WTC11 (cell line): ENCODE results near the gene RASD1.

Source experiments
- MYBL2 ChIP-seq: sonication (generic); formaldehyde crosslinking; IDR thresholded peaks from 2 replicates; pipeline ENCODE4 v1.8.1; 2023; ENCODE audit warnings: mild to moderate bottlenecking, moderate library complexity, missing genetic modification reagents
- NR1H2 ChIP-seq: sonication (generic); formaldehyde crosslinking; IDR thresholded peaks from 2 replicates; pipeline ENCODE4 v1.9.0; 2021; ENCODE audit warnings: mild to moderate bottlenecking, moderate library complexity, missing genetic modification reagents
- NR2C2 ChIP-seq: sonication (generic); formaldehyde crosslinking; IDR thresholded peaks from 2 replicates; pipeline ENCODE4 v1.8.0; 2022; ENCODE audit warnings: mild to moderate bottlenecking, missing genetic modification reagents
- TF ChIP-seq, protein P1 (sequence below): fragments of 200-600 bp; IDR thresholded peaks from 2 replicates; pipeline ENCODE4 v1.8.0; 2022; ENCODE audit warnings: antibody characterized with exemption

GRCh38 chr17:17469996-17470395, 26.2 kb downstream of the RASD1 start:
- TF ChIP-seq, protein P1, sequence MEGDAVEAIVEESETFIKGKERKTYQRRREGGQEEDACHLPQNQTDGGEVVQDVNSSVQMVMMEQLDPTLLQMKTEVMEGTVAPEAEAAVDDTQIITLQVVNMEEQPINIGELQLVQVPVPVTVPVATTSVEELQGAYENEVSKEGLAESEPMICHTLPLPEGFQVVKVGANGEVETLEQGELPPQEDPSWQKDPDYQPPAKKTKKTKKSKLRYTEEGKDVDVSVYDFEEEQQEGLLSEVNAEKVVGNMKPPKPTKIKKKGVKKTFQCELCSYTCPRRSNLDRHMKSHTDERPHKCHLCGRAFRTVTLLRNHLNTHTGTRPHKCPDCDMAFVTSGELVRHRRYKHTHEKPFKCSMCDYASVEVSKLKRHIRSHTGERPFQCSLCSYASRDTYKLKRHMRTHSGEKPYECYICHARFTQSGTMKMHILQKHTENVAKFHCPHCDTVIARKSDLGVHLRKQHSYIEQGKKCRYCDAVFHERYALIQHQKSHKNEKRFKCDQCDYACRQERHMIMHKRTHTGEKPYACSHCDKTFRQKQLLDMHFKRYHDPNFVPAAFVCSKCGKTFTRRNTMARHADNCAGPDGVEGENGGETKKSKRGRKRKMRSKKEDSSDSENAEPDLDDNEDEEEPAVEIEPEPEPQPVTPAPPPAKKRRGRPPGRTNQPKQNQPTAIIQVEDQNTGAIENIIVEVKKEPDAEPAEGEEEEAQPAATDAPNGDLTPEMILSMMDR, result no peak
- no peak for TF ChIP-seq MYBL2 (CRISPR knock-in tag)
- no peak for TF ChIP-seq NR2C2 (CRISPR knock-in tag)
- no peak for TF ChIP-seq NR1H2 (CRISPR knock-in tag)
